Suprapubic skin (tissue), 4 donors: ENCODE measurements around the gene CFAP97D1. TPM values are rescaled to one million over a fixed set of nuclear protein-coding genes. Genes with fewer than 3 reads are reported as not detected.

Experiments
- DNase-seq, 2 donors: peaks; one replicate each; pipeline ENCODE4 v3.0.0-alpha.2; 2019; ENCODE audit warnings: low spot score in 2 of 2
- H3K27ac ChIP-seq: fragments of 200-600 bp; sonication (generic); one replicate; pipeline ENCODE4 v1.5.1; 2019
- H3K27me3 ChIP-seq: fragments of 200-600 bp; sonication (generic); one replicate; pipeline ENCODE4 v1.5.1; 2019
- H3K36me3 ChIP-seq: fragments of 200-600 bp; sonication (generic); one replicate; pipeline ENCODE4 v1.5.1; 2019
- H3K4me1 ChIP-seq: fragments of 200-600 bp; sonication (generic); one replicate; pipeline ENCODE4 v1.5.1; 2019
- H3K4me3 ChIP-seq: fragments of 200-600 bp; sonication (generic); one replicate; pipeline ENCODE4 v1.5.1; 2019; ENCODE audit warnings: mild to moderate bottlenecking
- H3K9me3 ChIP-seq: fragments of 200-600 bp; sonication (generic); one replicate; pipeline ENCODE4 v1.5.1; 2019
- CTCF ChIP-seq, 2 donors: fragments of 200-600 bp in 1 of 2; fragments of 450-650 bp in 1 of 2; sonication (generic) in 1 of 2; IDR thresholded peaks; one replicate each; pipeline ENCODE4 v1.5.1; 2016 to 2019; ENCODE audit warnings: antibody characterized with exemption in 2 of 2, mild to moderate bottlenecking in 1 of 2, moderate library complexity in 1 of 2
- EP300 ChIP-seq: sonication (generic); formaldehyde crosslinking; IDR thresholded peaks from one replicate; pipeline ENCODE4 v1.6.1; 2017; ENCODE audit warnings: antibody characterized with exemption
- POLR2A ChIP-seq, 2 donors: fragments of 450-650 bp; IDR thresholded peaks; one replicate each; pipeline ENCODE4 v1.6.1; 2017; ENCODE audit warnings: antibody characterized with exemption in 2 of 2, mild to moderate bottlenecking in 2 of 2, moderate library complexity in 2 of 2
- POLR2AphosphoS5 ChIP-seq, 3 donors: sonication (generic); formaldehyde crosslinking; IDR thresholded peaks; one replicate each; pipeline ENCODE4 v1.6.1; 2017; ENCODE audit warnings: antibody characterized with exemption in 3 of 3
- WGBS: methylation state at CpG from one replicate; pipeline ENCODE4 v1.1.5; 2018; 5-methylcytosine and 5-hydroxymethylcytosine counted together
- total RNA-seq, 4 donors: library from RNA; depleted of rRNA; stranded (reverse); fragments of >200 nt; gene quantifications; one replicate each; pipeline ENCODE4 v1.1.0, GENCODE V29; 2016

Gene CFAP97D1
- total RNA-seq, 4 donors from 2014 or later: 0.10 to 0.48 (median 0.13) TPM; not detected in 1

- Histone ChIP-seq H3K9me3 (no peaks in the 10 kb centered on the region), H3K4me3 (no peak overlapping the region), H3K27me3 (no peaks in the 10 kb centered on the region), H3K36me3 (peaks cover 26% of the 10 kb centered on the region), H3K27ac (no peak overlapping the region), H3K4me1 (peaks cover 6% of the 10 kb centered on the region)
- whole genome bisulfite sequencing: 83% methylated on average over 7 of the region's 7 CpGs
- DNase-seq: no peak
- no peak for TF ChIP-seq POLR2A (IDR thresholded peaks at IDR 0.05)
- no peak for TF ChIP-seq EP300
- TF ChIP-seq POLR2AphosphoS5 (IDR thresholded peaks at IDR 0.05): no peak
- no peak for TF ChIP-seq CTCF (IDR thresholded peaks at IDR 0.05)
These were observed 46.0 kb downstream of the CFAP97D1 start for GRCh38 chr17:43826206-43826605.

- no peak for TF ChIP-seq POLR2AphosphoS5 (IDR thresholded peaks at IDR 0.05)
- TF ChIP-seq POLR2A (IDR thresholded peaks at IDR 0.05): no peak
- TF ChIP-seq CTCF (IDR thresholded peaks at IDR 0.05): no peak
- no peak for TF ChIP-seq EP300
- WGBS: 95% methylated on average over 9 of the region's 9 CpGs
- Histone ChIP-seq H3K4me3 (no peak overlapping the region), H3K27ac (no peak overlapping the region), H3K9me3 (no peaks in the 10 kb centered on the region), H3K27me3 (no peaks in the 10 kb centered on the region), H3K36me3 (peaks cover 26% of the 10 kb centered on the region), H3K4me1 (peaks cover 13% of the 10 kb centered on the region)
- no peak for DNase-seq
These were observed 47.4 kb downstream of the CFAP97D1 start for GRCh38 chr17:43827596-43827995.

- H3K9me3 ChIP-seq: no peaks in the 10 kb centered on the region
- H3K4me3 ChIP-seq: no peak overlapping the region
- WGBS: 90% methylated on average over 8 of the region's 14 CpGs
- H3K36me3 ChIP-seq: peaks cover 24% of the 10 kb centered on the region
- no peak overlapping the region for H3K27ac ChIP-seq
- no peak for DNase-seq
- peaks cover 21% of the 10 kb centered on the region for H3K4me1 ChIP-seq
- TF ChIP-seq POLR2AphosphoS5 (IDR thresholded peaks at IDR 0.05) (no peak), POLR2A (IDR thresholded peaks at IDR 0.05) (no peak), CTCF (IDR thresholded peaks at IDR 0.05) (no peak), EP300 (no peak)
- no peaks in the 10 kb centered on the region for H3K27me3 ChIP-seq
These were observed 49.5 kb downstream of the CFAP97D1 start for GRCh38 chr17:43829738-43830137.

- Histone ChIP-seq H3K27me3 (no peaks in the 10 kb centered on the region), H3K36me3 (peaks cover 19% of the 10 kb centered on the region), H3K4me1 (peaks cover 21% of the 10 kb centered on the region), H3K4me3 (no peak overlapping the region), H3K27ac (no peak overlapping the region), H3K9me3 (no peaks in the 10 kb centered on the region)
- DNase-seq: no peak
- TF ChIP-seq POLR2A (IDR thresholded peaks at IDR 0.05): no peak
- TF ChIP-seq EP300: no peak
- TF ChIP-seq POLR2AphosphoS5 (IDR thresholded peaks at IDR 0.05): no peak
- TF ChIP-seq CTCF (IDR thresholded peaks at IDR 0.05): no peak
- 83% methylated on average over 7 of the region's 7 CpGs for WGBS
These were observed 50.4 kb downstream of the CFAP97D1 start for GRCh38 chr17:43830510-43831140.

- WGBS: 83% methylated on average over 4 of the region's 8 CpGs
- Histone ChIP-seq H3K27me3 (no peaks in the 10 kb centered on the region), H3K27ac (no peak overlapping the region), H3K4me1 (peaks cover 21% of the 10 kb centered on the region), H3K4me3 (peak overlapping the region; percentile 73), H3K9me3 (no peaks in the 10 kb centered on the region), H3K36me3 (peaks cover 13% of the 10 kb centered on the region)
- no peak for DNase-seq
- no peak for TF ChIP-seq POLR2A (IDR thresholded peaks at IDR 0.05)
- TF ChIP-seq CTCF (IDR thresholded peaks at IDR 0.05): no peak
- TF ChIP-seq EP300: no peak
- no peak for TF ChIP-seq POLR2AphosphoS5 (IDR thresholded peaks at IDR 0.05)
These were observed 51.4 kb downstream of the CFAP97D1 start for GRCh38 chr17:43831633-43832032.
